Activated CD4-positive, alpha-beta T cell treated with anti-CD3 and anti-CD28 coated beads, Interleukin-2, amount 10 ng/mL, durations not matched to agents 7 days and 5 days (primary cell): Measurements from ENCODE around the gene RAD54L2. TPM values are rescaled to one million over a fixed set of nuclear protein-coding genes. Genes with fewer than 3 reads are reported as not detected.
"Not testable (repeated sequence)": the region's sequence is repeated elsewhere in the genome, so short reads cannot be mapped to it uniquely, and the experiment has no call there.

Experiments
- CTCF ChIA-PET: fragments of 350-600 bp; sonication (Branson Sonifier 250); formaldehyde crosslinking; loops from one replicate; lab custom pipeline; 2021; ENCODE audit warnings: antibody characterized with exemption; lab: Charles Lee
- POLR2A ChIA-PET: fragments of 350-600 bp; sonication (Branson Sonifier 250); formaldehyde crosslinking; loops from one replicate; lab custom pipeline; 2021; ENCODE audit warnings: antibody characterized with exemption; lab: Charles Lee
- DNase-seq: peaks from one replicate; pipeline ENCODE4 v3.0.0-alpha.2; 2020
- H3K27ac Mint-ChIP-seq: one replicate; pipeline ENCODE4 v1.8.0; 2021; ENCODE audit warnings: mild to moderate bottlenecking, moderate library complexity, mixed read lengths
- H3K27me3 Mint-ChIP-seq: one replicate; pipeline ENCODE4 v1.8.0; 2021; ENCODE audit warnings: mixed read lengths
- H3K36me3 Mint-ChIP-seq: one replicate; pipeline ENCODE4 v1.8.0; 2021; ENCODE audit warnings: low read depth, mixed read lengths
- H3K4me1 Mint-ChIP-seq: one replicate; pipeline ENCODE4 v1.8.0; 2021; ENCODE audit warnings: mixed read lengths
- H3K4me3 Mint-ChIP-seq: one replicate; pipeline ENCODE4 v1.8.0; 2021; ENCODE audit warnings: mild to moderate bottlenecking, moderate library complexity, mixed read lengths
- H3K9me3 Mint-ChIP-seq: one replicate; pipeline ENCODE4 v1.8.0; 2021; ENCODE audit warnings: mixed read lengths
- total RNA-seq, 2 experiments: library from RNA; stranded (reverse); gene quantifications; one replicate each; pipeline ENCODE4 v1.2.3, GENCODE V29; 2021

RAD54L2 gene
- total RNA-seq, 2 experiments from 2014 or later, result 30.0 to 31.0 TPM

- no peak for DNase-seq
- no peaks in the 10 kb centered on the region for H3K27me3 Mint-ChIP-seq
- H3K36me3 Mint-ChIP-seq, result peaks cover 11% of the 10 kb centered on the region
- peaks cover 5% of the 10 kb centered on the region for H3K4me1 Mint-ChIP-seq
- ChIA-PET CTCF (interaction anchor here (0.7 to 1.3 kb wide), 6 partner anchors 9 to 84 kb away, joined by 3 to 4 read pairs (median 3); no protein-coding TSS in a partner anchor), POLR2A (no interaction called here)
- no peak overlapping the region for H3K4me3 Mint-ChIP-seq
- peak overlapping the region; percentile 25 for H3K27ac Mint-ChIP-seq
- no peaks in the 10 kb centered on the region for H3K9me3 Mint-ChIP-seq
These were observed 8.8 kb downstream of the RAD54L2 start for GRCh38 chr3:51547274-51547673.

GRCh38 chr3:51549311-51549710 is 10.8 kb downstream of the RAD54L2 start:
- Mint-ChIP-seq H3K36me3 (peaks cover 6% of the 10 kb centered on the region), H3K4me3 (no peak overlapping the region)
- POLR2A ChIA-PET, result interaction anchor here (0.6 to 0.7 kb wide), 2 partner anchors 14 to 616 kb away, joined by 6 to 8 read pairs; no protein-coding TSS in a partner anchor

GRCh38 chr3:51550080-51550819 is 11.7 kb downstream of the RAD54L2 start:
- no peaks in the 10 kb centered on the region for H3K27me3 Mint-ChIP-seq
- peaks cover 1% of the 10 kb centered on the region for H3K36me3 Mint-ChIP-seq
- H3K4me1 Mint-ChIP-seq, result peaks cover 5% of the 10 kb centered on the region
- POLR2A ChIA-PET, result interaction anchor here (0.6 kb wide), 1 partner anchor 15 kb away, joined by 6 read pairs; no protein-coding TSS in a partner anchor
- no peak overlapping the region for H3K4me3 Mint-ChIP-seq
- no peak overlapping the region for H3K27ac Mint-ChIP-seq
- CTCF ChIA-PET, result interaction anchor here (0.6 to 0.7 kb wide), 3 partner anchors 10 to 760 kb away, joined by 3 to 6 read pairs (median 3); no protein-coding TSS in a partner anchor
- DNase-seq, result no peak
- no peaks in the 10 kb centered on the region for H3K9me3 Mint-ChIP-seq

More at GRCh38 chr3:51549311-51549710, 10.8 kb downstream of the RAD54L2 start:
- CTCF ChIA-PET, result interaction anchor here (0.6 to 0.9 kb wide), 4 partner anchors 11 to 760 kb away, joined by 3 read pairs; partner anchors contain the start of gene RAD54L2
- peaks cover 5% of the 10 kb centered on the region for H3K4me1 Mint-ChIP-seq
- DNase-seq, result no peak
- no peaks in the 10 kb centered on the region for H3K27me3 Mint-ChIP-seq
- H3K9me3 Mint-ChIP-seq, result no peaks in the 10 kb centered on the region
- H3K27ac Mint-ChIP-seq, result no peak overlapping the region

- ChIA-PET CTCF (interaction anchor here (1.4 kb wide), 1 partner anchor 11 kb away, joined by 3 read pairs; no protein-coding TSS in a partner anchor), POLR2A (no interaction called here)
- Mint-ChIP-seq H3K27me3 (no peaks in the 10 kb centered on the region), H3K4me1 (peaks cover 3% of the 10 kb centered on the region), H3K4me3 (no peak overlapping the region), H3K36me3 (peaks cover 3% of the 10 kb centered on the region), H3K27ac (no peak overlapping the region), H3K9me3 (no peaks in the 10 kb centered on the region)
- no peak for DNase-seq
These were observed 19.5 kb downstream of the RAD54L2 start for GRCh38 chr3:51557993-51558392.

- Mint-ChIP-seq H3K4me3 (no peak overlapping the region), H3K27me3 (no peaks in the 10 kb centered on the region), H3K27ac (no peak overlapping the region), H3K4me1 (peaks cover 6% of the 10 kb centered on the region), H3K9me3 (no peaks in the 10 kb centered on the region), H3K36me3 (peaks cover 3% of the 10 kb centered on the region)
- no peak for DNase-seq
- ChIA-PET CTCF (interaction anchor here (0.6 kb wide), 1 partner anchor 36 kb away, joined by 3 read pairs; no protein-coding TSS in a partner anchor), POLR2A (no interaction called here)
These were observed 20.9 kb downstream of the RAD54L2 start for GRCh38 chr3:51559411-51559888.

GRCh38 chr3:51559961-51560360 is 21.4 kb downstream of the RAD54L2 start:
- no peak for DNase-seq
- POLR2A ChIA-PET, result no interaction called here
- Mint-ChIP-seq H3K9me3 (no peaks in the 10 kb centered on the region), H3K27me3 (no peaks in the 10 kb centered on the region), H3K36me3 (peaks cover 3% of the 10 kb centered on the region), H3K4me3 (no peak overlapping the region), H3K4me1 (peaks cover 6% of the 10 kb centered on the region), H3K27ac (no peak overlapping the region)
- CTCF ChIA-PET, result interaction anchor here (0.6 kb wide), 1 partner anchor 36 kb away, joined by 3 read pairs; no protein-coding TSS in a partner anchor

GRCh38 chr3:51562403-51562802 is 23.9 kb downstream of the RAD54L2 start:
- H3K27ac Mint-ChIP-seq, H3K4me1 Mint-ChIP-seq, H3K27me3 Mint-ChIP-seq, POLR2A ChIA-PET, H3K36me3 Mint-ChIP-seq, H3K4me3 Mint-ChIP-seq, DNase-seq, H3K9me3 Mint-ChIP-seq: not testable (repeated sequence)
- CTCF ChIA-PET, result interaction anchor here (0.6 kb wide), 1 partner anchor 248 kb away, joined by 3 read pairs; no protein-coding TSS in a partner anchor

GRCh38 chr3:51568036-51568435 is 29.5 kb downstream of the RAD54L2 start:
- Mint-ChIP-seq H3K27me3 (no peaks in the 10 kb centered on the region), H3K4me1 (peaks cover 3% of the 10 kb centered on the region), H3K27ac (no peak overlapping the region), H3K36me3 (peaks cover 11% of the 10 kb centered on the region), H3K9me3 (no peaks in the 10 kb centered on the region), H3K4me3 (no peak overlapping the region)
- CTCF ChIA-PET, result interaction anchor here (0.6 kb wide), 2 partner anchors 137 to 999 kb away, joined by 3 to 4 read pairs; no protein-coding TSS in a partner anchor
- no peak for DNase-seq
- POLR2A ChIA-PET, result no interaction called here

- H3K36me3 Mint-ChIP-seq, result peaks cover 14% of the 10 kb centered on the region
- H3K4me1 Mint-ChIP-seq, result no peaks in the 10 kb centered on the region
- ChIA-PET CTCF (interaction anchor here (0.6 kb wide), 1 partner anchor 31 kb away, joined by 5 read pairs; no protein-coding TSS in a partner anchor), POLR2A (no interaction called here)
- no peak overlapping the region for H3K4me3 Mint-ChIP-seq
- H3K9me3 Mint-ChIP-seq, result no peaks in the 10 kb centered on the region
- H3K27ac Mint-ChIP-seq, result no peak overlapping the region
- DNase-seq, result no peak
- H3K27me3 Mint-ChIP-seq, result no peaks in the 10 kb centered on the region
These were observed 30.5 kb downstream of the RAD54L2 start for GRCh38 chr3:51568996-51569395.

GRCh38 chr3:51578238-51578637 is 39.7 kb downstream of the RAD54L2 start:
- Mint-ChIP-seq H3K4me1 (peaks cover 12% of the 10 kb centered on the region), H3K27ac (no peak overlapping the region), H3K27me3 (no peaks in the 10 kb centered on the region), H3K36me3 (peaks cover 24% of the 10 kb centered on the region), H3K4me3 (no peak overlapping the region), H3K9me3 (peaks cover 3% of the 10 kb centered on the region)
- ChIA-PET CTCF (interaction anchor here (1.4 kb wide), 1 partner anchor 29 kb away, joined by 3 read pairs; no protein-coding TSS in a partner anchor), POLR2A (no interaction called here)
- DNase-seq, result no peak

GRCh38 chr3:51580418-51580817 is 41.9 kb downstream of the RAD54L2 start:
- H3K4me3 Mint-ChIP-seq, result no peak overlapping the region
- peaks cover 9% of the 10 kb centered on the region for H3K36me3 Mint-ChIP-seq
- no peak overlapping the region for H3K27ac Mint-ChIP-seq
- H3K9me3 Mint-ChIP-seq, result no peaks in the 10 kb centered on the region
- H3K4me1 Mint-ChIP-seq, result peaks cover 12% of the 10 kb centered on the region
- CTCF ChIA-PET, result interaction anchor here (1.0 kb wide), 1 partner anchor 9 kb away, joined by 3 read pairs; no protein-coding TSS in a partner anchor
- POLR2A ChIA-PET, result no interaction called here
- no peak for DNase-seq
- no peaks in the 10 kb centered on the region for H3K27me3 Mint-ChIP-seq

- H3K36me3 Mint-ChIP-seq, result peaks cover 5% of the 10 kb centered on the region
- ChIA-PET CTCF (no interaction called here), POLR2A (no interaction called here)
- H3K4me1 Mint-ChIP-seq, result peaks cover 9% of the 10 kb centered on the region
- H3K27me3 Mint-ChIP-seq, result no peaks in the 10 kb centered on the region
- H3K4me3 Mint-ChIP-seq, result no peak overlapping the region
- H3K9me3 Mint-ChIP-seq, result no peaks in the 10 kb centered on the region
- DNase-seq, result no peak
- H3K27ac Mint-ChIP-seq, result no peak overlapping the region
These were observed 43.0 kb downstream of the RAD54L2 start for GRCh38 chr3:51581524-51581923.
